Neural cell (in vitro differentiated cells): ENCODE data around the gene RAD51B. TPM values are rescaled to one million over a fixed set of nuclear protein-coding genes. Genes with fewer than 3 reads are reported as not detected.

ENCODE experiments used
- H2AFZ ChIP-seq: fragments of 200-600, 300-800 bp; sonication (generic), shearing (Covaris generic); 2 replicates; pipeline ENCODE4 v1.6.0; 2014; ENCODE audit warnings: low read depth, mild to moderate bottlenecking, antibody characterized with exemption, low read length, moderate library complexity
- H3F3A ChIP-seq: fragments of 200-600 bp; shearing (Covaris generic); 2 replicates; pipeline ENCODE4 v1.6.1; 2016; ENCODE audit warnings: mild to moderate bottlenecking, moderate library complexity, mixed read lengths, antibody characterized with exemption, low read length; ENCODE audit not compliant: insufficient read depth, poor library complexity, severe bottlenecking
- H3K27ac ChIP-seq: fragments of 200-600, 300-800 bp; sonication (generic), shearing (Covaris generic); 2 replicates; pipeline ENCODE4 v1.5.1; 2014; ENCODE audit warnings: mild to moderate bottlenecking, low read length, moderate library complexity
- H3K27me3 ChIP-seq: fragments of 300-800, 200-600 bp; sonication (generic), shearing (Covaris generic); 2 replicates; pipeline ENCODE4 v1.6.0; 2014; ENCODE audit warnings: mild to moderate bottlenecking, low read depth, low read length, moderate library complexity; ENCODE audit not compliant: insufficient read depth
- H3K36me3 ChIP-seq: fragments of 300-800, 200-600 bp; sonication (generic), shearing (Covaris generic); 2 replicates; pipeline ENCODE4 v1.5.1; 2014; ENCODE audit warnings: mild to moderate bottlenecking, antibody characterized with exemption, low read length, moderate library complexity; ENCODE audit not compliant: insufficient read depth
- H3K4me2 ChIP-seq: fragments of 300-800, 200-600 bp; sonication (generic), shearing (Covaris generic); 2 replicates; pipeline ENCODE4 v1.6.0; 2014; ENCODE audit warnings: mild to moderate bottlenecking, low read length
- H3K4me3 ChIP-seq: fragments of 300-800, 200-600 bp; sonication (generic), shearing (Covaris generic); 2 replicates; pipeline ENCODE4 v1.5.1; 2014; ENCODE audit warnings: mild to moderate bottlenecking, low read length, moderate library complexity
- H3K79me2 ChIP-seq: fragments of 200-600 bp; shearing (Covaris generic); replicated peaks from 2 replicates; pipeline ENCODE4 v1.6.0; 2014; ENCODE audit warnings: mild to moderate bottlenecking, low read length, moderate library complexity; ENCODE audit not compliant: insufficient read depth
- H3K9ac ChIP-seq: fragments of 300-800, 200-600 bp; sonication (generic), shearing (Covaris generic); 2 replicates; pipeline ENCODE4 v1.6.1; 2016; ENCODE audit warnings: mild to moderate bottlenecking, low read length, mixed read lengths
- H3K9me2 ChIP-seq: fragments of 200-600 bp; shearing (Covaris generic); 2 replicates; pipeline ENCODE4 v1.6.1; 2016; ENCODE audit warnings: mild to moderate bottlenecking, low read length, mixed read lengths; ENCODE audit not compliant: insufficient read depth
- H3K9me3 ChIP-seq: fragments of 200-600, 300-800 bp; sonication (generic), shearing (Covaris generic); 2 replicates; pipeline ENCODE4 v1.6.1; 2016; ENCODE audit warnings: mild to moderate bottlenecking, mixed run types, low read length, moderate library complexity, mixed read lengths
- H4K20me1 ChIP-seq: fragments of 200-600 bp; shearing (Covaris generic); 2 replicates; pipeline ENCODE4 v1.6.1; 2016; ENCODE audit warnings: mild to moderate bottlenecking, mixed run types; ENCODE audit not compliant: insufficient read depth
- CTCF ChIP-seq: fragments of 450-650 bp; IDR thresholded peaks from 2 replicates; pipeline ENCODE4 v1.5.1; 2014; ENCODE audit warnings: antibody characterized with exemption, mild to moderate bottlenecking, moderate library complexity; ENCODE audit not compliant: poor library complexity, severe bottlenecking
- EP300 ChIP-seq: fragments of 450-650 bp; conservative IDR thresholded peaks from 2 replicates; pipeline ENCODE4 v1.6.1; 2014; ENCODE audit warnings: antibody characterized with exemption, mild to moderate bottlenecking, moderate library complexity; ENCODE audit not compliant: poor library complexity, severe bottlenecking
- EZH2 ChIP-seq: fragments of 200-600, 300-800 bp; shearing (Covaris generic), sonication (generic); IDR thresholded peaks from 2 replicates; pipeline ENCODE4 v1.6.1; 2014; ENCODE audit warnings: antibody characterized with exemption, low read length, borderline replicate concordance, mild to moderate bottlenecking; ENCODE audit not compliant: insufficient read depth, poor library complexity, severe bottlenecking
- MXI1 ChIP-seq: fragments of 450-650 bp; conservative IDR thresholded peaks from 2 replicates; pipeline ENCODE4 v1.6.1; 2014; ENCODE audit warnings: antibody characterized with exemption, mild to moderate bottlenecking; ENCODE audit not compliant: poor library complexity, severe bottlenecking
- POLR2AphosphoS5 ChIP-seq: IDR thresholded peaks from 2 replicates; pipeline ENCODE4 v1.6.1; 2012
- RAD21 ChIP-seq: fragments of 450-650 bp; conservative IDR thresholded peaks from 2 replicates; pipeline ENCODE4 v1.6.1; 2014; ENCODE audit warnings: antibody characterized with exemption, mild to moderate bottlenecking, moderate library complexity
- REST ChIP-seq: IDR thresholded peaks from 2 replicates; pipeline ENCODE4 v1.6.1; 2012; ENCODE audit warnings: borderline replicate concordance
- SMC3 ChIP-seq: fragments of 450-650 bp; conservative IDR thresholded peaks from 2 replicates; pipeline ENCODE4 v1.6.1; 2014; ENCODE audit warnings: antibody characterized with exemption, mild to moderate bottlenecking, moderate library complexity; ENCODE audit not compliant: poor library complexity
- TAF1 ChIP-seq: IDR thresholded peaks from 2 replicates; pipeline ENCODE4 v1.6.1; 2012; ENCODE audit warnings: low read depth
- polyA plus RNA-seq: library from polyadenylated mRNA; depleted of rRNA; stranded (reverse); fragments of >200 nt; gene quantifications from 2 replicates; pipeline ENCODE4 v1.2.3, GENCODE V29; 2014

The RAD51B gene
- polyA plus RNA-seq, 1 donor from 2014 or later = 3.1 TPM

GRCh38 chr14:68506021-68506644 is 686.6 kb downstream of the RAD51B start:
- no peak overlapping the region for H2AFZ ChIP-seq
- TF ChIP-seq CTCF (no peak), SMC3 (no peak), REST (no peak), EZH2 (no peak), TAF1 (no peak), MXI1 (no peak), POLR2AphosphoS5 (no peak), RAD21 (no peak), EP300 (no peak)
- no peak overlapping the region for H3K4me2 ChIP-seq
- no peaks in the 10 kb centered on the region for H3F3A ChIP-seq
- H3K27ac ChIP-seq = no peak overlapping the region
- no peak overlapping the region for H3K4me3 ChIP-seq
- no peaks in the 10 kb centered on the region for H3K36me3 ChIP-seq
- no peaks in the 10 kb centered on the region for H3K79me2 ChIP-seq
- no peaks in the 10 kb centered on the region for H4K20me1 ChIP-seq
- H3K9ac ChIP-seq = no peak overlapping the region
- H3K27me3 ChIP-seq = no peaks in the 10 kb centered on the region
- H3K9me3 ChIP-seq = no peaks in the 10 kb centered on the region
- H3K9me2 ChIP-seq = no peaks in the 10 kb centered on the region

- Histone ChIP-seq H3K27me3 (no peaks in the 10 kb centered on the region), H3F3A (no peaks in the 10 kb centered on the region), H3K9me3 (no peaks in the 10 kb centered on the region), H3K9ac (no peak overlapping the region), H3K36me3 (no peaks in the 10 kb centered on the region), H3K4me2 (no peak overlapping the region), H3K4me3 (no peak overlapping the region), H2AFZ (no peak overlapping the region), H4K20me1 (no peaks in the 10 kb centered on the region), H3K79me2 (no peaks in the 10 kb centered on the region), H3K27ac (no peak overlapping the region), H3K9me2 (no peaks in the 10 kb centered on the region)
- TF ChIP-seq CTCF = no peak
- TF ChIP-seq EP300 = no peak
- no peak for TF ChIP-seq RAD21
- TF ChIP-seq SMC3 = no peak
- TF ChIP-seq EZH2 = no peak
- no peak for TF ChIP-seq REST
- TF ChIP-seq MXI1 = no peak
- no peak for TF ChIP-seq POLR2AphosphoS5
- no peak for TF ChIP-seq TAF1
Observed at GRCh38 chr14:68506645-68507419, 687.3 kb downstream of the RAD51B start.
